OCI-LY3 (cell line): ENCODE measurements around the gene KRTAP10-8.

Experiments
- EZH2phosphoT487 ChIP-seq: fragments of 200-600 bp; shearing (Covaris generic); IDR thresholded peaks from 2 replicates; pipeline ENCODE4 v1.6.1; 2018; ENCODE audit warnings: antibody characterized with exemption, mixed run types, low read depth
- TF ChIP-seq, protein P1 (sequence below): fragments of 200-600, 300-600 bp; sonication (generic); IDR thresholded peaks from 2 replicates; pipeline ENCODE4 v1.5.1; 2014; ENCODE audit warnings: antibody characterized with exemption, low read length, low read depth

GRCh38 chr21:44583800-44584147, 28.1 kb upstream of the KRTAP10-8 start:
- TF ChIP-seq, protein P1, sequence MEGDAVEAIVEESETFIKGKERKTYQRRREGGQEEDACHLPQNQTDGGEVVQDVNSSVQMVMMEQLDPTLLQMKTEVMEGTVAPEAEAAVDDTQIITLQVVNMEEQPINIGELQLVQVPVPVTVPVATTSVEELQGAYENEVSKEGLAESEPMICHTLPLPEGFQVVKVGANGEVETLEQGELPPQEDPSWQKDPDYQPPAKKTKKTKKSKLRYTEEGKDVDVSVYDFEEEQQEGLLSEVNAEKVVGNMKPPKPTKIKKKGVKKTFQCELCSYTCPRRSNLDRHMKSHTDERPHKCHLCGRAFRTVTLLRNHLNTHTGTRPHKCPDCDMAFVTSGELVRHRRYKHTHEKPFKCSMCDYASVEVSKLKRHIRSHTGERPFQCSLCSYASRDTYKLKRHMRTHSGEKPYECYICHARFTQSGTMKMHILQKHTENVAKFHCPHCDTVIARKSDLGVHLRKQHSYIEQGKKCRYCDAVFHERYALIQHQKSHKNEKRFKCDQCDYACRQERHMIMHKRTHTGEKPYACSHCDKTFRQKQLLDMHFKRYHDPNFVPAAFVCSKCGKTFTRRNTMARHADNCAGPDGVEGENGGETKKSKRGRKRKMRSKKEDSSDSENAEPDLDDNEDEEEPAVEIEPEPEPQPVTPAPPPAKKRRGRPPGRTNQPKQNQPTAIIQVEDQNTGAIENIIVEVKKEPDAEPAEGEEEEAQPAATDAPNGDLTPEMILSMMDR: no peak
- TF ChIP-seq EZH2phosphoT487: no peak
